Measurements from ENCODE around the gene GRIA2.
"Not testable (repeated sequence)": the region's sequence is repeated elsewhere in the genome, so short reads cannot be mapped to it uniquely, and the experiment has no call there.

The GRIA2 gene
- 0 to 0.73 (median 0.05) reads per million in 18 experiments for total RNA-seq

GRCh38 chr4:157220371-157220881, at the start of gene GRIA2:
TSS of gene GRIA2 (plus strand) at chr4:157220728. CDS start at chr4:157221043, 315 bp downstream.
- DNase-seq: peak; percentile 11 to 27

GRCh38 chr4:157172011-157172410, 48.5 kb upstream of the GRIA2 start:
- peak in 1 of 2 donors; percentile 6 for DNase-seq

GRCh38 chr4:157180268-157180667, 40.3 kb upstream of the GRIA2 start:
- DNase-seq: not testable (repeated sequence)

DNA sequence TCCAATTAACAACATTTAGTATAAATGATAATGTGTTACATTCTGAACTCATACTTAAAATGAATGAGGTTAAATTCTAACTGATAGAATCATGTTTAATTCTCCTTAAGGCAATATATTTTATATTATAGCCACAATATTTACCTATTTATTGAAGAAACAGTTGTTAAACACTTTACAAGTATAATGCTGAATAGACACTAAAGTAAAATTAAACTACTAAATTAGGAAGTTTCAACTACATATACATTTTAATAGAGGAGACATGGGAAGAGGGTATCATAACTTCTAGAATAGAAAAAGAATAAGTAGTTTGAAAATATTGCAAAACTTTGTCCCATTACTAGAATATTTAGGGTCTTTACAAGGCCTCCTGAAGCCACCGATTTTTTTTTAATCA, 36.2 kb upstream of the GRIA2 start:
- no peak for DNase-seq

GRCh38 chr4:157185363-157185762, 35.2 kb upstream of the GRIA2 start:
- DNase-seq: no peak

- no peak for DNase-seq
Observed at GRCh38 chr4:157195374-157195773, 25.2 kb upstream of the GRIA2 start.

DNA sequence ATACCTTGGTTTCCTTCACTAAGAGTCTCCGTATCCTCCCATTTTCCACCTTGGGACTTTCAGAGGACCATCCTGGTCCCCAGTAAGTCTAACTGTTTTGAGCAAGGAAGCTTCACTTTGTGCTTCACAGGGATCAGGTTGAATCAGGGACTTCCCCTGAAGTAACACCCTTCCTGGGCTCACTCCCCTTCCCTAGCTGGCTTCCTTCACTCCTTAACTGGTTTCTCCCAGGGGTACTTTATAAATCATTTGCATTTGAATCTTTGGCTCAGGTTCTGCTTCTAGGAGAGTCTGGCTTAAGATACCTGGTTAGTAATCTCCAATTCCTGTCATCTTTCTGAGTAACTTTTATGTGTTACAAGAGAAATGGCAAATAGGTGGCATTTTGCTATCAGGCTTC, 24.5 kb upstream of the GRIA2 start:
- DNase-seq: no peak

DNA sequence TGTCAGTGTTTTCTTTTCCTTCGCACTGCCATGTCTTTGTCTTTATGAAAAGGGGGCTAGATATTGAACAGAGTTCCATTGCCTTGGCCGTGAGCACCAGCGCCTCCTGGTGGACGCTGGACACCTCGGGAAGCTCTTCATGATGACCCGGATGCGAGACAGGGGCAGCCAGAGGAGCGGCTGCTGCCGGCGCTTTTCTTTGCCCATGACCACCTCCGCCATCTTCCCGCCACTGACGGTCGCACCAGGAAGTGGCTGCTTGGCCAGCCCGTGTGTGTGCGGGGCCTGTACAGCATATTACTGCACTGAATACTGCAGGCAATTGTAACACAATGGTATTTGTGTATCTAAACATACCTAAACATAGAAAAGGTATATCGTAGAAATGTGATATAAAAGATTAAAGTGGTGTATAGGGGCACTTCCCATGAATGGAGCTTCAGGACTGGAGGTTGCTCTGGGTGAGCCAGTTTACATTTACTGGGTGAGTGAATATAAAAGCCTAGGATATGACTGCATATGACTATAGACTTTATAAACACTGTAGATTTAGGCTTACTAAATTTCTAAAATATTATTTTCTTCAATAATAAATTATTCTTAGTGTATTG, 15.8 kb upstream of the GRIA2 start:
- peak; percentile 26 to 48 for DNase-seq

DNA sequence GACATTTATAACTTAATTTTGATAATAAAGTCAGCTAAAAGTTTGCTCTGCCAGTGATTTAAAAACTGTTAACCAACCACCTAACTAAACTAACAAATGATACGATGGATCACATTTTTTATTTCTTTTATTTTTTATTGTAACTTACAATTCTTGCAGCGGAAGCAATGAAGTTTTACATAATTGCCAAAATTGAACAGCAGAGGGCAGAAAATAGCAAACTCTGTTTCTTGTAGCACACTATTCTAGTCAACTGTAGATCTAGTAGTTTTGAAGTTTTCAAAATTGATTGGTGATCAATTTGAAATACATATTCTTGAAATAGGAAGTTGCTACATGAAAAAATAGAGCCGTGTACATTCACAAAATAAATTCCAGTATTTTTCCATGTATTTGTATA, 2.8 kb upstream of the GRIA2 start:
- peak; percentile 14 to 21 for DNase-seq

DNA sequence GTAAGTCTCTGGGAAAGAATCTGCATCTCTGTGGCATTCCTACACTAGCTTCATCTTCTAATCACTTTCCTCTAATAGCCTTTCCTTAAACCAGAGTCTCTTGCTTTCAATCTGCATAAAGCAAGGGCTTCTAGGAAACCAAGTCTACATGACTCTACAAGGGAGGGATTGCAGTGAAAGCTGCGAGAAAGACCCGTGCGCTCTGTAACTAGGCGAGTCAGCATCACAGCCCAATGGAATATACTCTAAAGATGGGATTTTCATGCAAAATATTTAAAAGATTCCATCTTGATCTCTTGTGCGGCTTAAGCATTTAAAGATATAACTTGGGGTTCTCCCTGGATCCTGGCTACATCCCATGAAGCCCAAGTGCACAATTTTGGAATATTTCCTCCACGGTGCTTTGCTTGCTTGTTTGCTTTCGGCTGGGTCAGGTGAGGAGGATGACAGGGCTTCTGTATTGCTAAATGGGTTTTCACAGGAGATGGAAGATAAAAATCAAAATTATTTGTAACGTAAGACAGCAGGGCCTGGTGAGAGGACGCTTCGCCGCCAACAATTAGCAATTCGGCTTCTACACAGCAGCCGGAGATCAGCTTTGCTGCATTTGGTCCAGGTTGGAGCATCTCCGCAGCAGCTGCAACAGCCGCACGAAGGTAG, 687 bp upstream of the GRIA2 start:
- no peak for DNase-seq

DNA sequence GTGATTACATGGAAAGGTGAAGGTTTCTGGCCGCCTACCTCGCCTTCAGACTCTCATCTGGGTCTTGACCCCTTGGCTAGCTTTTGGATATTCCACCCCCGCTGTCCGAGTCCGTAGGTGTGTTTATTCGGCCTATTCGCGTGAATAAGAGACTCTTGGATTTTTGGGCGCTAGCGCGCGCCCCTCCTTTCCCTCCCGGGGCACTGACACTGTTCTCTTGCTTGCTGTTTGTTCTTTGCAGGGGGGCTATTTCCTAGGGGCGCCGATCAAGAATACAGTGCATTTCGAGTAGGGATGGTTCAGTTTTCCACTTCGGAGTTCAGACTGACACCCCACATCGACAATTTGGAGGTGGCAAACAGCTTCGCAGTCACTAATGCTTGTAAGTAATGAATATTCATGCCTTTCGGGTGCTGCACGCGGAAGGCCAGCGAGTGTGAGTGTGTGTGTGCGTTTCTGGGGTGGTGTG, 932 bp downstream of the GRIA2 start:
- no peak for DNase-seq

GRCh38 chr4:157221895-157222770, 1.6 kb downstream of the GRIA2 start:
- DNase-seq: no peak

DNA sequence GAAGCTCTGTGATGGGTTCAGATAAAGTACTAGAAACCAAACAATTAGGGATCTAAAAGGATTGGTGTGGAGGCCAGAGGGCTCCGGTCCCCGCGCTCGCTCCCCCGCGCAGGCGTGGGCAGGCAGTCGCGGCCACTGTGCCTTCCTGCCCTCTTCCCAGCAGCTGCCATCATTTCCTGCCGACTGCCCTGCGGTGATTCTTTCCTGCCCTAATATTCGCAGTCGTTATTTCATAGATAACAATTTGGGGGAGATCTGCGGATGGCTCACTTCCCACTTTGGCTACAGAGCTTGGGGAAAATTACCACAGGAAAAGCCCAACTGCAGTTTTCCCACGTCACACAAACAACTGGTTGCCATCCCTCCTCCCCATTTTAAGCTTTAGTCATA, 2.2 kb downstream of the GRIA2 start:
- no peak for DNase-seq

DNA sequence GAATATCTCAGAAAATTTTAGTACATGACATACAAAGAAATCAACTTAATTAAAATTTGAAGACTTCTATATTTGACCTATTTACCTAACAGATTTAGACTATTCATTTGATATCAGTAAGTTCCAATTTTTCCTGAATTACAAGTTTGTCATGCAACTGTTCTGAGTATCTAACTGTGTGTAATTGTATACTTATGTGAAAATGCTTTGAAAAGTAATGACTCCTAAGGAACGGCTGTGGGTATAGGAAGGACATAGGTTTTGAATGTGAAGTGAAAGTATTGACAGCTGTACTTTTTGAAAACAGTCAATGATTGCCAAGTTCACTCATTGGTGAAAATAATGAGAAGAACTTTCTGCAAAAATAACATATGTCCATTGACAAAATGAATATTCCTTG, 2.9 kb downstream of the GRIA2 start:
- DNase-seq: no peak

DNA sequence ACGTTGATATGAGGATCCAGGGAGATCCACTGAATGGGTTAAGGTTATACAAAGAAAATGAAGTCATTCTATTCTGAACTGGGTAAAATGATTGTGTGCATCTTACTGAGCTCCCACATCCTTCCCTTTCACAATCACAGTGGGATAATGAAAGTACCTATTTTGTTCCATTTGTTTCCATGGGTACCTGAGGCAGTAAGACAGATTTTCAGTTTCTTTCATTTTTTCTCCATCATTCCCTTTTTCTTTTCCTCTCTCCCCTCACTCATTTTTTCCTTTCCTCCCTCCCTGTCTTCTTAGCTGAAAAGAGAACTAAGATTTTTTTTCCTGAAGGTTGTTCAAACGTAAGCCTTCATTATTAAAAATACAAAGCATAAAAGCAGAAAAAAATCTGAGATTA, 4.6 kb downstream of the GRIA2 start:
- no peak for DNase-seq

DNA sequence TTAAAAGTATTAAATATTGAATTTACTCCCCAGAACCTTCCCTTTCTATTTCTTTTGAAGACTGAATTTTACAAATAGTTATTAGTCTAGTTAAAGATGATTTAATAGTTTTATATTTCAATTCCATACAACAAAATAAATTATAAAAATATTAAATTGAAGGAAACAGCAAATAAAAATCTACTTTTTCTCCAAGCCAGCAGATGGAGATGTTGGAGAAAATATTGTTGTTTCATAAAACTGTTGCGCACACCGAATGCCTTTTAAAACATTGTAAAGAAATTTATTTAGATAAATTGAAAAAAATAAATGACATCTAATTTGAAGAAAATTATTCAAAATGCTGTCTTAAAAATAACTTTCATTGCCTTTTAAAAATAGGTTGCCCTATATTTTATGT, 5.5 kb downstream of the GRIA2 start:
- no peak for DNase-seq

DNA sequence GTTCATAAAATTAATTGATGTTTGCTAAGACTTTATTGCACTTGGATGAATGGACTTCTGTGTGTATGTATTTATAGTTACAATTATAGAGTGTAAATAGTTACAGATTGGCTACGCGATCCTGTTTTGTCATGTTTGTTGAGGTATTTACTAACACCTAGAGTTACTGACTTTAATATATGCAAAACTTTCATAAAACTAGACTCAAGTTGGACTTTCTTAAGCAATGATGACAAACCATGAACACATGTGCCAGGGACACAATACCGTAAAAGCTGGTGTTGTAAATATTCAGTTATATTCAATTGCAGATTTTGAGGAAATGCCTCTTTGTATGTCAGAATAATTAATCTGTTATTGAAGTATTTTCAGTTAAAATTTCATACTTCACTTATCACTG, 6.1 kb downstream of the GRIA2 start:
- no peak for DNase-seq

GRCh38 chr4:157231525-157231924, 11.0 kb downstream of the GRIA2 start:
- no peak for DNase-seq

GRCh38 chr4:157242871-157243270, 22.3 kb downstream of the GRIA2 start:
- no peak for DNase-seq

DNA sequence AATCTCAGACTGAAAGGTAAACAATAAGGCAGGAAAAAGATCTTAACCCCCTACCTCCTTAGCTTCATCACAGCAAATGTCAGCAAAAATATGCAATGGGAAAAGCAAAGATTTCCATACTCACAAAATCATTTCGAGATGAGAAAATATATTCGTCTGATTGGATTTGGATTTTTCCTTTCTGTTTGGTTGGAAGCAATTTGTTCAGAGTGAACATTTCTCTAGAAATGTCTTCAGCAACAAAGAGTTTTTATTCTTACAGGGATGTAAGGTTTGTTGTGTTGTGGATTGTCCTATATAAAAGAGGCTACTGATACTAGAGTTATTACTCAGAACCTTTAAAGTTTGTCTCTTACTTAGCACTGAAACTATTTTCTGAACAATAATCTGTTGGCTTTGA, 23.8 kb downstream of the GRIA2 start:
- no peak for DNase-seq

DNA sequence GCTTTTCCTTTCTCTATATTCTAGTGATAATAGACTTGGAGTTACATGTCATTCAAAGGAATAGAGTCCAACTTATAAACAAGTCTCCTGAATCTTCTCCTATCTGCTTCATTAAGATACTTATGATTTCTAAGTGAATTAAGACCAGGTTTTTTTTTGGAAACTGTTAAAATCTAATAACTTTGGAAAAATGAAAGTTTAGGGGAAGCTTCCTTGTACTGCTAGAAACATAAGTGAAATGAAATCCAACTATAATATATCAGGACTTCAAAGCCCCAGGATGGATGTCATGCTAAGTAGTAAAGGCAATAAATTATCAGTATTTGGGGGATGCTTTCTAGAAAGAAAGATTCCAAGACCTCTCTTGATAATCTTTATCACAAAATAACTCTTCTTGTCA, 24.8 kb downstream of the GRIA2 start:
- DNase-seq: no peak

DNA sequence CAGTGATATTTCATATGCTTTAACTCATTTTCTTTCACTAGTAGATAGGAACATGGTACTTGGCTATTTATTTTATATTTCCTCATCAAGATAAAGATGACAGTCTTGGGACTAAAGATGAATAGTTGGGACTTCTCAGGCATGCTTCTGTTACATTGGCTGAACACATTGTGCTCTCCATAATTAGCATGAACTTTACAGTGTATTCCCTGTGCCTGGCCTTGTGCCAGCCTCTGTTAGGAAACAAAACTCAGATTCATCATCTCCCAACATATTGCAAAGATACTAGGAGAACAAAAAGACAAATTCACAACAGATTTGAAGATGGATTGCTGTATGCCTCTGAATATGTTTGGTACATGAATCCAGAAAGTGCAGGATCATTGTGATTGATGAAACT, 26.4 kb downstream of the GRIA2 start:
- DNase-seq: no peak

- not testable (repeated sequence) for DNase-seq
Observed at GRCh38 chr4:157258165-157258564, 37.6 kb downstream of the GRIA2 start.
